Epithelial cell of esophagus (primary cell): ENCODE measurements around the gene ABTB2.

Experiments
- DNase-seq: peaks from one replicate; pipeline ENCODE4 v3.0.0; 2010; ENCODE audit warnings: low read depth
- H3K4me3 ChIP-seq: 2 replicates; pipeline ENCODE4 v1.5.1; 2011; ENCODE audit warnings: mild to moderate bottlenecking, low read length, control low read depth
- CTCF ChIP-seq: IDR thresholded peaks from 2 replicates; pipeline ENCODE4 v1.5.1; 2011; ENCODE audit warnings: low read depth, mild to moderate bottlenecking, low read length, control low read depth, inconsistent platforms; ENCODE audit not compliant: insufficient read depth; ENCODE audit errors: missing control alignments

The ABTB2 gene

GRCh38 chr11:34162493-34162820 is 195.4 kb downstream of the ABTB2 start:
- no peak overlapping the region for H3K4me3 ChIP-seq
- DNase-seq = no peak
- TF ChIP-seq CTCF = no peak

GRCh38 chr11:34161812-34162492 is 195.9 kb downstream of the ABTB2 start:
- H3K4me3 ChIP-seq = no peak overlapping the region
- peak; percentile 52 for DNase-seq
- TF ChIP-seq CTCF = no peak

GRCh38 chr11:34161361-34161760 is 196.4 kb downstream of the ABTB2 start:
- no peak for TF ChIP-seq CTCF

GRCh38 chr11:34160791-34161190 is 197.0 kb downstream of the ABTB2 start:
- no peak for DNase-seq
- no peak for TF ChIP-seq CTCF
- no peak overlapping the region for H3K4me3 ChIP-seq

More at GRCh38 chr11:34161361-34161760, 196.4 kb downstream of the ABTB2 start:
- H3K4me3 ChIP-seq = no peak overlapping the region
- DNase-seq = no peak

- DNase-seq = no peak
- H3K4me3 ChIP-seq = no peak overlapping the region
- TF ChIP-seq CTCF = no peak
These were observed 197.6 kb downstream of the ABTB2 start for GRCh38 chr11:34160049-34160721.

- no peak overlapping the region for H3K4me3 ChIP-seq
- no peak for TF ChIP-seq CTCF
- DNase-seq = no peak
These were observed 199.1 kb downstream of the ABTB2 start for GRCh38 chr11:34158661-34159060.

- DNase-seq = no peak
- no peak overlapping the region for H3K4me3 ChIP-seq
- TF ChIP-seq CTCF = no peak
These were observed 200.6 kb downstream of the ABTB2 start for GRCh38 chr11:34157163-34157562.
